Activated CD8-positive, alpha-beta T cell treated with anti-CD3 and anti-CD28 coated beads for 36 hours (primary cell): ENCODE results near the gene S100A3. TPM values are rescaled to one million over a fixed set of nuclear protein-coding genes. Genes with fewer than 3 reads are reported as not detected.
A peak's percentile ranks its signal among the peaks of the same experiment; 100 is the strongest.

Experiments
- ATAC-seq: fragments of 200-7000 bp; cut with Tn5 transposase; one replicate; pipeline ENCODE4 v1.10.0; 2021; ENCODE audit warnings: mild to moderate bottlenecking, moderate library complexity
- CTCF ChIA-PET: fragments of 350-600 bp; sonication (Branson Sonifier 250); formaldehyde crosslinking; loops from one replicate; lab custom pipeline; 2021; ENCODE audit warnings: antibody characterized with exemption; lab: Charles Lee
- POLR2A ChIA-PET: fragments of 350-600 bp; sonication (Branson Sonifier 250); formaldehyde crosslinking; loops from one replicate; lab custom pipeline; 2021; ENCODE audit warnings: antibody characterized with exemption; lab: Charles Lee
- DNase-seq: peaks from one replicate; pipeline ENCODE4 v3.0.0-alpha.2; 2020
- H3K27ac Mint-ChIP-seq: one replicate; pipeline ENCODE4 v1.8.0; 2021; ENCODE audit warnings: mild to moderate bottlenecking, mixed read lengths
- H3K27me3 Mint-ChIP-seq: one replicate; pipeline ENCODE4 v1.8.0; 2021; ENCODE audit warnings: mixed read lengths
- H3K36me3 Mint-ChIP-seq: one replicate; pipeline ENCODE4 v1.8.0; 2021; ENCODE audit warnings: low read depth, mixed read lengths
- H3K4me1 Mint-ChIP-seq: one replicate; pipeline ENCODE4 v1.8.0; 2021; ENCODE audit warnings: low read depth, mixed read lengths
- H3K4me3 Mint-ChIP-seq: one replicate; pipeline ENCODE4 v1.8.0; 2021; ENCODE audit warnings: mild to moderate bottlenecking, moderate library complexity, mixed read lengths
- H3K9me3 Mint-ChIP-seq: one replicate; pipeline ENCODE4 v1.8.0; 2021; ENCODE audit warnings: mixed read lengths
- CTCF ChIP-seq: fragments of 200-600 bp; IDR thresholded peaks from one replicate; pipeline ENCODE4 v1.8.0; 2022; ENCODE audit warnings: antibody characterized with exemption, mild to moderate bottlenecking
- intact Hi-C: fragments of 100-400 bp; cut with micrococcal nuclease; formaldehyde crosslinking; loops from one replicate; pipeline ENCODE4 v1.10.0; 2022
- total RNA-seq, 2 experiments: library from RNA; stranded (reverse); gene quantifications; one replicate each; pipeline ENCODE4 v1.2.3, GENCODE V29; 2021

The S100A3 gene
- total RNA-seq, 2 experiments from 2014 or later, result not detected

- ChIA-PET POLR2A (interaction anchor here (0.7 to 6.3 kb wide), 7 partner anchors 8 to 76 kb away, joined by 3 to 80 read pairs (median 4); partner anchors contain the start of genes CHTOP and S100A6), CTCF (interaction anchor here (0.7 to 7.7 kb wide), 23 partner anchors 8 to 157 kb away, joined by 3 to 191 read pairs (median 6); partner anchors contain the start of genes CHTOP, NPR1, S100A1 and S100A13)
- DNase-seq, result no peak
- no peak overlapping the region for H3K4me3 Mint-ChIP-seq
- no peak for ATAC-seq
- H3K9me3 Mint-ChIP-seq, result no peaks in the 10 kb centered on the region
- no peak for TF ChIP-seq CTCF
- no peaks in the 10 kb centered on the region for H3K36me3 Mint-ChIP-seq
- peaks cover 41% of the 10 kb centered on the region for H3K4me1 Mint-ChIP-seq
- intact Hi-C loops, result no loop called here
- H3K27me3 Mint-ChIP-seq, result peaks cover 3% of the 10 kb centered on the region
- H3K27ac Mint-ChIP-seq, result peak overlapping the region; percentile 27
Observed at GRCh38 chr1:153571706-153572105, 22.6 kb upstream of the S100A3 start.

GRCh38 chr1:153570874-153571273 lies 21.8 kb upstream of the S100A3 start:
- intact Hi-C loops, result no loop called here
- POLR2A ChIA-PET, result interaction anchor here (1.5 to 6.3 kb wide), 2 partner anchors 36 to 63 kb away, joined by 5 to 80 read pairs; partner anchors contain the start of genes CHTOP and S100A6
- H3K27me3 Mint-ChIP-seq, result peaks cover under 1% of the 10 kb centered on the region
- H3K4me1 Mint-ChIP-seq, result peaks cover 48% of the 10 kb centered on the region
- H3K27ac Mint-ChIP-seq, result no peak overlapping the region
- no peak for TF ChIP-seq CTCF
- CTCF ChIA-PET, result interaction anchor here (1.0 to 7.7 kb wide), 7 partner anchors 10 to 61 kb away, joined by 3 to 191 read pairs (median 14); partner anchors contain the start of genes S100A14, S100A5 and S100A6
- H3K36me3 Mint-ChIP-seq, result no peaks in the 10 kb centered on the region
- no peak for ATAC-seq
- no peaks in the 10 kb centered on the region for H3K9me3 Mint-ChIP-seq
- no peak overlapping the region for H3K4me3 Mint-ChIP-seq
- no peak for DNase-seq

- Mint-ChIP-seq H3K4me3 (no peak overlapping the region), H3K36me3 (no peaks in the 10 kb centered on the region), H3K9me3 (no peaks in the 10 kb centered on the region), H3K4me1 (peaks cover 55% of the 10 kb centered on the region), H3K27ac (no peak overlapping the region), H3K27me3 (no peaks in the 10 kb centered on the region)
- intact Hi-C loops, result loop anchor here (2.0 kb wide), 1 partner anchor 37 kb away; no protein-coding TSS in a partner anchor
- DNase-seq (no peak), ATAC-seq (no peak)
- no peak for TF ChIP-seq CTCF
- CTCF ChIA-PET, result interaction anchor here (1.0 to 7.7 kb wide), 8 partner anchors 25 to 417 kb away, joined by 3 to 191 read pairs (median 7); partner anchors contain the start of genes RAB13, S100A14, S100A4 and S100A6
- POLR2A ChIA-PET, result interaction anchor here (1.0 to 6.3 kb wide), 2 partner anchors 28 to 35 kb away, joined by 3 to 80 read pairs; partner anchors contain the start of gene S100A6
Observed at GRCh38 chr1:153569465-153569864, 20.4 kb upstream of the S100A3 start.

GRCh38 chr1:153568367-153569099 lies 19.5 kb upstream of the S100A3 start:
- Mint-ChIP-seq H3K36me3 (no peaks in the 10 kb centered on the region), H3K9me3 (no peaks in the 10 kb centered on the region), H3K4me1 (peaks cover 55% of the 10 kb centered on the region), H3K4me3 (peak overlapping the region; percentile 29), H3K27me3 (no peaks in the 10 kb centered on the region), H3K27ac (peak overlapping the region; percentile 63)
- POLR2A ChIA-PET, result interaction anchor here (0.8 to 6.3 kb wide), 7 partner anchors 9 to 56 kb away, joined by 3 to 80 read pairs (median 3); partner anchors contain the start of genes S100A4 and S100A6
- CTCF ChIA-PET, result interaction anchor here (0.7 to 7.7 kb wide), 32 partner anchors 9 to 103 kb away, joined by 3 to 191 read pairs (median 4); partner anchors contain the start of genes CHTOP, ILF2, S100A14 and S100A4
- intact Hi-C loops, result loop anchor here (2.0 kb wide), 1 partner anchor 36 kb away; no protein-coding TSS in a partner anchor
- peak; percentile 99 for TF ChIP-seq CTCF
- DNase-seq (peak; percentile 90), ATAC-seq (peak; percentile 32)
